HG03378 (cell line): ENCODE results near the gene NRXN2.

ENCODE experiments used
- ATAC-seq: cut with Tn5 transposase; IDR thresholded peaks from one replicate; pipeline ENCODE4 v1.9.1; 2021; ENCODE audit warnings: mild to moderate bottlenecking, moderate library complexity; ENCODE audit not compliant: unreplicated experiment

The NRXN2 gene

DNA sequence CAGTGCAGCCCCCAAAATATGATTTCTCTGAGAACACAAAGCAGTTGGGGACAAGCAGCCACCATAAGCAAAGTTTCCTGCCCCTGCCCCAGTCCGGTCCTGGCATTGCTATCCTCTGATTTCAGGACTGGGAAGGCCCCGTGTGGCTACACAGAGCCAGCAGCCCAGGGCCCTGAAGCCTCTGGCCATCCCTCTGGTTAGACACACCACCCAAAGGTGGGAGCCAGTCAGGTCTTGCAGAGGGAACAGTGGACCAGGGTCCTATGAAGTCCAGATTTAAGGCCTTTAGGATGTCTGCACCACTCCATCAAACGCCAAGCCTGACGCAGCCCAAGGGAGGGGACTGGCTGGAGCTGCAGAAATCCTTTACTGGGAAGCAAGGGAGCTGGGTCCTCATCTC, 68.6 kb downstream of the NRXN2 start:
- ATAC-seq, result no peak

DNA sequence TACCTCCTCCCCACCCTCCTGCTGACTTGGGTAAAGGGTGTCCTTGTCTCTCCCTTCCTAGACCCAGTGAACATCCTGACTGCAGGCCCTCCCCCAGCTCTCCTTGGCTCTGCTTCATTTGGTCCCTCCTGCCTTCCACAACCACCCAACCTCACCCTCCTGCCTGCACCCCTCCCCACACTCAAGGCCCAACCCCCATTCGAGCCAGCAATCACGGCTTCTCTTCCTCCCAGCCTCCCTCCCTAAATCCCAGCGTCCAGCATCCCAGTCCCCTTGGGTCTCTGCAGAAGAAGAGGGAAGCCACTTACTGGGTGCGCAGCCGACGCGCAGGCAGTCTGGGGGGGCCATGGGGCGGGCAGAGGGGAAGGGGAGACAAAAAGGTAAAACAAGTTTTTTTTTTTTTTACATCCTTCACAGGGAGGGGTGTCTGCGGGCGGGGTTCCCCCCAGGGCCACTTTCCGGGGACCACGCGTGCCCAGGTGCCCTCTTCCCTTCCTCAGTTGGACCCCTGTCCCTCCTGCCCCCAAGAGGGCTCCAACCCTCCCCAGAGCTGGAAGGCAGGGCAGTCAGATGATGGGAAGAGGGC, 69.5 kb downstream of the NRXN2 start:
- ATAC-seq, result no peak

DNA sequence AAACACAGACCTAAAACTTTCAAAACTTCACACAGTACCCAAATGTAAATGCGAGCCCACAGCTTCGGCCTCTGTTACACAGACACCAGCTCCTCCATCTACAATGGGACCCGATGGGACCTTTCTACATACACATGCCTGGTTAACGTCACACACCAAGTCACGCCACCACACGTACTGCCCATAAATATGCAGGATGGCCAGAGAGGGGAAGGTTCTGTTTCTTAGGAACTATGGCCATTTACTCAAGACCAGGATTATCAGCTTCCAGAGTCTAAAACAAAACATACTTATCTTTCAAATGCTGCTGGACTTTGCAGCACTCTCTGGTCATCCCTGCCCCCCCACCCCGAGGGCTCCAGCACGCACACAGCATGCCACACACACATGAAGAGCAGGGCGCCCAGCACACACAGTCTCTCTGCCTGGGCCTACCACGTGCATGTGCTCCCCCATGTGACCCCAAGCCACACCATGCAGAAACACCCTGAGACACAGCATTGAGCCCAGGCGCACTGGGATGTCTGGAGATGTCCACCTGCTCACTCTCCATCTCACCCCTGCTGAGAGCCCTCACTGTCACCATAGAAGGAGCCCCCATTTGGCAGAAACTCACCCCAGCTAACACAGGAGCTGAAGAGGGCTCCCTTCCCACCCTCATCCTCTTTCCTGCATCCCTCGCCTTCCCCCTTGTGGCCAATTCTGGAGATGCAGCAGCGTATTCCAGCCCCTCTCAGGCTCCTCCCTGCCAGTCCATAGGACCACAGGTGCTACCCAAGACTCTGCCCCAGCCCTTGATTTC, 70.2 kb downstream of the NRXN2 start:
- ATAC-seq, result no peak

DNA sequence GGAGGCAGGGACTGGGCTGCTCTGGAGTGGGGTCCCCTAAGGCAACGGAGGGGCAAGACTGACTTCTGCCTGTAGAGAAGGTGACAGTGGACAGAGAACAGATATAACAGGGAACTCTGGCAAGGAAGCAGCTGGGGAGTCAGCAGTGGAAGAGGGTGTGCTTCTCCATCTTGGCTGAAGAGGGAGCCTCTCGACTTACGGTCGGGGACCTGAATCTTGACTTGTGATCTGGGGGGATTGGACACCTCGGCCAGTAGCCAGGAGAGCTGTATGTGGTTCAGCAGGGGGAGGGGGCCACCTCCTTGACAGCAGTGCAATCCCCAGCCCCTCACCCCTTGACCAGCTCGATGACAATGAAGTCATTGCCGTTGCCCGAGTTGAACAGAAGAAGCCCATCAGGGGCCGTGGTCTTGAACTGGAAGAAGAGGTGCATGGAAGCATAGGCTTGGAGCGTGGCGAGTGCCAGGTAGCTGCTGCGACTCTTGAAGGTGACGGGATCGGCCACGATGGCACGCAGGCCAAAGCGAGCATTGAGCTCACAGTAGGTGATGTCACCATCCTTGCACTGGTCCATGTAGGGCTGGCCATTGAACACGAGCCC, 72.0 kb downstream of the NRXN2 start:
- no peak for ATAC-seq

DNA sequence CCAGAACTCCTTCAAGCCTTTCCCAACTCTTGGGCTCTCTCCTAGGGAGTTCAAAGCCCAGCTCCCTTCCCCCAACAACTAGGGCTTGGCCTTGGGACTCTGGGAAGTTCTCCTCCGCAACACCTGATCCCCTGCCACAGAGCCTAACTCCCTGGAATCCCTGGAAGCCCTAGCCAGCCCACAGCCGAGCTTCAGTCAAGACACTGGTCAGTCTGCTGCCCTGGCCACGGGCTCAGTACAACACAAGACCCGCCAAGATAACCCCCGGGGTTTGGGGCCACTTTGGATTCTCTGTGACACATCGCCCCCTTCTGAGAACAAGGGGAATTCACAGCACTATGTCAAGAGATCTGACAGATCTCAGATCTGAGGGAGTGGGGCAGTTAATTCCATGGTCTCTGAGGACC, 73.7 kb downstream of the NRXN2 start:
- no peak for ATAC-seq

DNA sequence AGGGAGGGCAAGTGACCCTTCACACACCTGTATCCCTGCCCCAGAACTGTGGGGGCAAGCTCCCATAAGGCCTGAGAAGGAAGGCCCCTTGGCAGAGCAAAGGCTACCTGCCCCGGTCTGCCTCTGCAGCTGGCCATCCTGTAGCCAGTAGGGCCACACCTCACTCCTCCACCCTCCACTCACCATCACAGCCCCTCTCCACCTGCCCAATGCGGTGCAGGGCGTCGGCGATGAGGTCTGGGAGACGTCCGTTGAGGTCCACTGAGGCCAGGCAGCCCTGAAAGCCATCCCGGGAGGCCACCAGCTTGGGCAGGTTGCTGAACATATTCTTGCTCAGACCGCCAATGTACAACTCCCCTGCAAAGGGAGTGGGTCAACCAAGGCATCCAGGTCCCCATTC, 74.4 kb downstream of the NRXN2 start:
- no peak for ATAC-seq

DNA sequence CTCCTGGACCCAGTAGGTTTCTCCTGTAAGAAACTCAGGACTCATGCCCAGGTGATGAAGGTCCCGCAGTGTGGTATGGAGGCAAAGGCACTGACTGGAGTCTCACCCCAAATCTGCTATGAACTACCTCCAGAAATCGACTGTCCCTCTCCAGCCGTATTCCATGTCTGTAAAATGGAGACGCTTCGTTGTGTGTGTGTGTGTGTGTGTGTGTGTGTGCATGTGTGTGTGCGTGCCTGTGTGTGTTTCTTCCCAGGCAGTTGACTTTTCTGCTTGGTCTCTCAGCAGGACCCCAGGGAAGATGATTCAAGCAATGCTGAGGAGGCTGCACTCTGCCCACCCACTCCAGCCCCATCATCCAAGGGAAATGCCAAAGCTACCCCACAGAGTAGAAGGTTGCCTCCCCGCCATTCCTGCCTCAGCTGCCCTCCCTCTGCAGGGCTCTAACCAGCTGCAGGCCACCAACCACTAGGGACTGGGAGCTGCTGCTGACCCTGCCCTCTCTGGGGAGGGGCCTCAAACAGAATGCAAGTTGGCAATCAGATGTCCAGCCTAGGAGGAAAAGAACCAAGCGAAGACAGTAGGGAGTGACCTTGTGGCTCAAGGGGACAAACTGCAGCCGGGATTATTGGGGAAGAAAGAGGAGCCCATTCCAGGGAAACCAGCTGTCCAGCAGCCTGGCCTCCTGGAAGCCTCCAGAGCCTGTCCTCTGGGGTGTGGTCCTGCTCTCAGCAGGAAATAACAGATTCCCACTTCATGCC, 75.8 kb downstream of the NRXN2 start:
- ATAC-seq, result no peak

DNA sequence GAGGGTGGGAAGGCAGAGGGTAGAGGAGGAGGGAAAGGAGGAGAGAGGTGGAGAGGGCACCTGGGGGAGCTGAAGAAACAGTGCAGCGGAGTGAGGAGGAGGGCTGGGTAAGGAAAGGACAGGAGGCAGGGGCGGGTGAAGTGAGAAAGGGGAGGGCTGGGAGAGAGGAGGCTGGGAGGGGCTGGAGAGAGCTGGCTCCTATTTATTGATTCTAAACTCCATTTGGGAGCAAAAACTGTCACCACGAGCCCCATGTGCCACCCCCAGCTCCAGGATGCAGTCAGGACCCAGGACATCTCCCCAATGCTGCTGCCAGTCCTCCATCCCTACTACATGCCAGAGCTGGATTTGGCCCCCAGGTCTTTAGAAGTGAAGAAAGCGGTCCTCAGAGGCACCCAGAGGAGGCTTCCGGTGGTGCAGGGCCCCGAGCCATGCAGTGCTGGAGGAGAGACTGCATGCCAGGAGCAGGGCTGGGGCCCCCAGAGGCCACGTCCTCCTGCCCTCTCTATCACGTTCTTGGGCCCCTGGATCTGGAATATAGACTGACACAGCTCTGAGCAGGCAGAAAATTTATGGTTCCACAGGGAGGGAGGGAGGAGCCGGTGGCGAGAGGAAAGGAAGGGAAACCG, 78.2 kb downstream of the NRXN2 start:
- no peak for ATAC-seq

DNA sequence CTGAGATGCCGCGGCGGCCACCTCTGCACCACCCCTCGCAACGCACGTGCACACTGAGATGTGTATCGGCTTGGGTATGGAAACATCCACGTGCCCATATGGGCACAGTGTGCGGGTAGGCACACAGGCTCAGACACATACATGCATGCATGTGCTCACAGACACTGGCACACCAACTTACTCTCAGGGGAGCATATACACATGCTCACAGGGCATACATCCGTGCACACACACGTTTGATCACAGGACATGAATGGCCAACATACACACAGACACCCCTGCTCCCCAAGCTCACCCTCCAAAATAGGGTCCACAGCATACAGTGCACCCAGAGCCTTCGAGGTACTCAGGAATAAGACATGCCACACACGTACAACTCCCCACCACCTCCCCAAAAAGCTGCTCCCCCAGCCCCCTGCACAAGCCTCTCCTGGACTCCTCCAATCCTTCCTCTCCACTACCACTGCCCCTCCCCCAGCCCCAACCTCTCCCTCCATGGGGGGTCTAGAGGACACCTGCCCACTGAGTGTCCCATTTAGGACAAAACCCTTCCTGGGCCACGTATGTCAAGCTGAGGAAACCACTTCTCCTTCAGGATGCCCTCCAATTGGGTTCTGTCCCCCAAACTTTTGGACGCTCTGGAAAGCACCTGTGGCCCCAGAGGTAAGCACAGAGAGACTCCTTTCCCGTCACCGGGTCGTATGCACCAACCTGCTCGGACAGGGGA, 78.9 kb downstream of the NRXN2 start:
- ATAC-seq, result no peak

DNA sequence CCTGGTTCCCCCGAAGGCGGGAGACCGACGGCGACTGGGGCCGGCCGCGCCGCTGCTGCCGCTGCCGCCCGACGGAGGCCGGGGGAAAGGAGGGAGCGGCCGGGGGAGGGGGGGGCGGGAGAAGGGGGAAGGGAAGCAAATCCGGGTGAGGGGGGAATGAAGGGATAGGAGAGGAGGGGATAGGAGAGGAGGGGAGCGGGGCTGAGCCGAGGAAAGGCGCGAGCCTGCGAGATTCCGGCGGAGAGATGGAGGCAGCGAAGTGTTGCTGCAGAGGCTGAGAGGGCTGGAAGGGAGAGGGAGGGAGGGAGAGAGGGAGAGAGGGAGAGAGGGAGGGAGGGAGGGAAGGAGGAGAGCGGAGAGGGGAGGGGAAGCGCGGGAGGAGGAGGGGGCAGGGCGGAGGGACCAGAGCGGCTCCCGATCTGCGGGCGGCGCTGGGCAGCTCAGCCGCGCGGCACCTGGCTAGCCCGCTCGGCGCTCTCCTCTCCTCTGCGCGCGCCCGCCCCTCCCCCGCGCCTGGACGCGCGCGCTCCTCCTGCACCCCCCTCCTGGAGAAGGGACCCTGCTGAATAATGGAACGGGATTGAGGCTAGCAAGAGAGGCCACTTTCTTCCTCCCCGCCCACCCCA, 79.6 kb downstream of the NRXN2 start:
- no peak for ATAC-seq

DNA sequence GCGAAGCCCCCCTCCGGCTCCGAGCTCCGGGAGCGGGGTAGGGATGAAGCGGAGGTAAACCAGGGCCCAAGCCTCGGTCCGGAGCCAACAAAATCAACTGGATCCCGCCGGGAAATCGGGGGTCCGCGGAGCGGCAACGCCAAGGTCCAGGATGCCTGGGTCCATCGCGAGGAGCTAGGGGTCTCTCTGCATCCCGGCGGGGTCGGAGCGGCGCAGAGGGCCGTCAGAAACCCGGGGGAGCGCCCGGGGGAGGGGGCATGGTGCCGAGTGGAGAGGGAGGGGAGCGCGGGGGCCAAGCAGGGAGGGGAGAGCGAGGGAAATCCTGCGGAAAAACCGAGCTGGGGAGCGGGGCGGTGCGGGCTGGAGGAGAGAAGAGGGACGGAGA, 80.1 kb downstream of the NRXN2 start:
- no peak for ATAC-seq

DNA sequence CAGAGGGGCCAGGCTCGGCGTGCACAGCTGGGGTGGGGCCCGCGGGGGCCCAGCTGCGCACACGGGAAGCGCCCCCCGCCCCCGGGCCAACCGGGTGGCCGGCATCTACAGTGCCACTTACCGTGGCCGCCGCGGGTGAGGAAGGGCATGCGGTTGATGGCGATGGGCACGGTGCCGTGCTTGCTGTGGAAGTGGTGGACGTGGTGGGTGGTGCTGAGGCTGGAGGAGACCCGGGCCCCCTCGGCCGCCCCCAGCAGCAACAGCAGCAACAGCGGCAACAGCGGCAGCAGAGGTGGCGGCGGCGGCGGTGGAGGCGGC, 80.6 kb downstream of the NRXN2 start:
- no peak for ATAC-seq

DNA sequence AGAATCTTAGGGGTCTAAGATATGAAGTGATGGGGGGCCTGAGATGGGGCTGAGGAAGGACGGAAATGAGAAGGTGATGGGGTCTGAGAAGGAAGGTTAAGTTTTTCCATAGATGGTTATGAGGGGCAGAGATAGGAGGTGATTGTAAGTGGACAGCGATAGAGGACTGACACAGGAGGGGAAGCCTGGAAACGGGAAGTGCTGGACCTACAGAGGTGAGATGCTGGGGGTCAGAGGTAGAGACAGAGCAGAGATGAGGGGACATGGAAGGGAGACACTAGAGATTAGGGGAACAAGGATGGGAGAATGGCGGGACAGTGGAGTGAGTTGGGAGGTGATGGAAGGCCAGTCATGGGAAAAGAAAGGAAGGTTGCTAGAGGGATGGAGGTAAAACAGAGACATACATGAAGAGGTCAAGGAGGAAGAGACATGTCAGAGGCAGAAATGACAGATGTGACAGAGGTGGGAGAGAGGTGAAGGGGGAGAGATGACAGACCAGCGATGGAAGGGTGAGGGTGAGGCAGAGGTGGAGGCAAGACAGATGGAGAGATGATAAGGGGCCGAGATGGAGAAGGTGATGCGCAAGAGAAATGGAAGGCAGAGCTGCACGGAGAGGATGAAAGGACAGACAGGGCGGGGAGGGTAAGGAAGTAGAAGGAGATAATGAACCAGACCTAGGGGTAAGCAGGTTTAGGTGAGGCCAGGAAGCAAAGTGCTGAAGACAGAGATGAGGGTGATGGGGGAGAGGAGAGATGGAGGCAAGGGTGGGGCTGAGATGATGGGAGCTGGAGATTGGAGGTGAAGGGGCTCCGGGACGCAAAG, 81.2 kb downstream of the NRXN2 start:
- ATAC-seq, result no peak

DNA sequence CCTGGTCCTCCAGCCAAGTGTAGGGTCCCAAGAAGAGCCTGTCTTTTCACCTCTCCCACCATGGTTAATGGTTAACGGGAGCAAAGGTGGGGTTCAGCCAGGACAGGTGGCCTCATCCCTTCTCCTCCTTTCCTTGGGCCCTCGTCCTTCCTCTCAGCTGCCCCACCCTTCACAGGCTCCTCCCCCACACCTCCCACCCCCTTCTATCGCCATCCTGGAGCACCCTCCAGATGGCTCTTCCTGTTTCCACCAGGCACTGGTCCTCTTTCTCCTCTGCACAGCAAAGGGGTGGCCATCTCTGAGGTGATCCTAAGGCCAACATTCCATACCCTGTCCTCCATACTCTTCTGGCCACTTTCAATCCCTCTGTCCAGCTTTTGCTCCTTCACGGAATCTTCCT, 83.1 kb downstream of the NRXN2 start:
- ATAC-seq, result no peak

DNA sequence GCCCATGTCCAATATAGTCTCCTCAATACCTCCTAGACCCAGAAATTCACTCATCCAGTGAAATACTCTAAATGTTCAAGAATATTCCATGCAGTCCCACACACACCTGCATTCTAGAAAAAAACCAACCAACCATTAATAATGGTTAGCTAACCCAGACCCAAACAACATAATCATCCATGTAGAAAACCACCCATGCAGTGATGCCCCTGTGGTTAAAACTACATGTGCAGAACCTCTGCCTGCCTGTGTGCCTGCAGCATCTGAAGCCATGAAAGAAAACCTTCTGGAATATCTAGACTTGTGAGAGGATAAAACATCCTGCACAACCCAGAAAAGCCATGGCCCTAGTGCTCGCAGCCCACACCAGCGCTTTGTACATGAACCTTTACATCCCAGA, 84.2 kb downstream of the NRXN2 start:
- no peak for ATAC-seq

DNA sequence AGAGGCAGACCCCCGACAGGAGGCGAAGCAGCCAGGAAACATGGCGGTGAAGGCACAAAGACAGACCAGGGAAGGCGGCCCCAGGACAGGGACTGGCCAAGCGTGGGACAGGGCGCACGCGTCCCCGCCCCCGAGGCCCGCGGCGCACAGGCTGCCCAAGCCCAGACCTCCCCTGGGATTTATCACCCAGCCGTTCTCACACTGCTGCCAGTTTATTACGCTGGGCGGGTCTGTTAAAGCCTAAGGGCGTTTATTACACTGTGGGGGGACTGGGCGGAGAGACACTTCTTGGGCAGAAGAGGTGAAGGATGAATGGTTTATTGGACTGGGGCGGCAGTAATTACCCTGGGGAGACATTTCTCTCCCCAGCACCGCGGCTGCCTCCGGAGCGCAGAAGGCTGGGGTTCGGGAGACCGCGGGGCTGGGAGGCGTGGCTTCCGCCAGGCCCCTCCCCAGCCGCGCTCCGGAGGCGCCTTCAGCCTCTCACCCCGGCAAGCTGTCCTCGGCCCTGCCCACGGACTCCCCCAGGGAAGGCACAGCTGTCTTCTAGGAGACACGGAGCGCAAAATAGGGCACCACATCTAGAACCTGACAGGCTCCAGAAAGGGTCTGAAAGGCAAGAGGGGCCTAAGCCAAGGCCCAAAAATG, 84.9 kb downstream of the NRXN2 start:
- ATAC-seq, result no peak

DNA sequence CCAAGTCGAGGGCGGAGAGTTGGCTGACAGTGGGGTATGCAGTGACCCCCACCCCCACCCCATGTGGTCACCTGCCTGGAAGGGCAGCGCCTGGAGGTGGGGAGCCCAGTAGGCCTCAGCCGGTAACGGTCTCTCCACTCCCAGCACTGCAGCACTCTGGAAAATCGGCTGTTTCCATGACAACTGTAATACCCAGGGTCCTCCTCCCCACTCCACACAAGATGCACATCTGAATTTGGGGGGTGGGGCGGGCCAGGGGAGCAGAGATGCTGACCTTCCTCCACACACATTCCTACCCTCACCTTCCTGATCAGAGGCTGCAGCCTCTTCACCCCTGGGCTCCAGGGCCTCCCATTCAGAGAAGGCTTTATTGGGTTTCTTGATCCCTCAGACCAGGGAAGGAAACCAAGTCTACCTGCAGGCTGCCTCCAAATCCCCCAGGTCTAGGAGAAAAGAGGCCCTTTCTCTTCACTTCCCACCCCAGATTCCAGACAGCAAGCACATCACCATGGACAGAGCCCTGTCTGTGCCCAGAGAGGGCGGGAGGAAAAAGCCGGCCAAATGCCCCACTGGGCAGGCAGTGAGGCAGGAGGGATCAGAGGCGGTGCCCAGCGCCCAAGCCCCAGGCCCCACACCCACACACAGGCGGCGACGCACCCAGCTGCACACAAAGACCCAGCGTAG, 85.5 kb downstream of the NRXN2 start:
- no peak for ATAC-seq

DNA sequence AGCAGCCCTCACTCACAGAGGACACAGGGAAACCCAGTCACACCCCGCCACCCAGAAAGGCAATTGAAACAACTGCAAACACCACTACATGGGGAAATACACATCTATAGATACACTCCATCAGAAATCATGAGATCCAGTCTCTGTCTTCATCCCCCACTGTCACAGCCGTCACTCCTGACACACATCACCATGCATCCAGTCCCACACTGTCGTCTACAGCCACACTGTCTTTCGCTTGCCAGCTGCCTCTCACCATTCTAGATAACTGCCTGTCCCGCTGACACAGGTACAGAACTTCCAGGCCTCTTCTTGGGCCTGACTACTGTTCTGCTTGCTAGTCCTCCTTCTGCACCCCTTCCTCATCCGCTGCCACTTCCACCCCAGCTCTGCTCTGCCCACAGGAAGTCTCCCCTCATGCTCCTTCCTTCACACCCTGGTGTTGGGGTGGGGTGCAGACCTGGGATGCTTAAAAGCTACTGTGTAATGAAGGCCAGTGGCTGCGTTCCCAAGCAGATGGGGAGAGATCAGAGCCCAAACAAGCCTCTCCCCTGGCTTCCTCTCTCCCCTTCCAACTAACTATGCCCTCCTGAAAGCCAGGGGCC, 89.3 kb downstream of the NRXN2 start:
- ATAC-seq, result no peak
